ENCODE results near the gene PCDHGB2. TPM values are rescaled to one million over a fixed set of nuclear protein-coding genes. Genes with fewer than 3 reads are reported as not detected.
A peak's percentile ranks its signal among the peaks of the same experiment; 100 is the strongest.
"Not testable (repeated sequence)": the region's sequence is repeated elsewhere in the genome, so short reads cannot be mapped to it uniquely, and the experiment has no call there.

PCDHGB2 gene
- total RNA-seq, 2 donors from 2014 or later = 0.47 to 0.76 TPM

- H3K27ac Mint-ChIP-seq; H3K4me3 Mint-ChIP-seq; ATAC-seq; H3K4me1 Mint-ChIP-seq (ENCODE audit: low read depth in 2 of 2); DNase-seq (ENCODE audit: low spot score): not testable (repeated sequence)
- Mint-ChIP-seq H3K36me3 (peaks cover 32% of the 10 kb centered on the region), H3K9me3 (peaks cover 25% of the 10 kb centered on the region), H3K27me3 (peaks cover 55 to 81% of the 10 kb centered on the region in 2 donors)
These were observed 18.9 kb upstream of the PCDHGB2 start for GRCh38 chr5:141340781-141341354.

GRCh38 chr5:141342773-141343172, 17.0 kb upstream of the PCDHGB2 start:
- Mint-ChIP-seq H3K9me3 (peaks cover 22% of the 10 kb centered on the region), H3K4me1 (ENCODE audit: low read depth in 2 of 2) (no peaks in the 10 kb centered on the region), H3K4me3 (no peak overlapping the region), H3K36me3 (peaks cover 37% of the 10 kb centered on the region), H3K27me3 (peaks cover 48 to 79% of the 10 kb centered on the region in 2 donors), H3K27ac (no peak overlapping the region)
- DNase-seq (ENCODE audit: low spot score) = no peak
- ATAC-seq = no peak

GRCh38 chr5:141343242-141343952, 16.4 kb upstream of the PCDHGB2 start, which contains the start of gene PCDHGA3:
TSS of gene PCDHGA3 (plus strand) at chr5:141343829. CDS start at chr5:141344034, 205 bp downstream.
- H3K4me1 Mint-ChIP-seq (ENCODE audit: low read depth in 2 of 2) = no peaks in the 10 kb centered on the region
- H3K36me3 Mint-ChIP-seq = peaks cover 30% of the 10 kb centered on the region
- peak within 1 kb of the TSS; percentile 47 for H3K4me3 Mint-ChIP-seq
- ATAC-seq = no peak
- no peak within 1 kb of the TSS for H3K27ac Mint-ChIP-seq
- no peak for DNase-seq (ENCODE audit: low spot score)
- H3K27me3 Mint-ChIP-seq = peaks cover 42 to 79% of the 10 kb centered on the region in 2 donors
- peaks cover 17% of the 10 kb centered on the region for H3K9me3 Mint-ChIP-seq

- no peak overlapping the region for H3K27ac Mint-ChIP-seq
- peak overlapping the region; percentile 47 for H3K4me3 Mint-ChIP-seq
- H3K4me1 Mint-ChIP-seq (ENCODE audit: low read depth in 2 of 2) = no peaks in the 10 kb centered on the region
- ATAC-seq (no peak), DNase-seq (ENCODE audit: low spot score) (no peak)
- H3K9me3 Mint-ChIP-seq = peaks cover 14% of the 10 kb centered on the region
- peaks cover 27% of the 10 kb centered on the region for H3K36me3 Mint-ChIP-seq
- peaks cover 42 to 79% of the 10 kb centered on the region in 2 donors for H3K27me3 Mint-ChIP-seq
These were observed 15.8 kb upstream of the PCDHGB2 start for GRCh38 chr5:141343953-141344463.

GRCh38 chr5:141345327-141345726, 14.5 kb upstream of the PCDHGB2 start:
- Mint-ChIP-seq H3K27me3 (peaks cover 45 to 82% of the 10 kb centered on the region in 2 donors), H3K4me1 (ENCODE audit: low read depth in 2 of 2) (no peaks in the 10 kb centered on the region), H3K4me3 (no peak overlapping the region), H3K9me3 (peaks cover 13% of the 10 kb centered on the region), H3K36me3 (peaks cover 26% of the 10 kb centered on the region), H3K27ac (no peak overlapping the region)
- ATAC-seq (no peak), DNase-seq (ENCODE audit: low spot score) (no peak)

GRCh38 chr5:141346017-141346416, 13.8 kb upstream of the PCDHGB2 start:
- not testable (repeated sequence) for DNase-seq (ENCODE audit: low spot score); H3K4me3 Mint-ChIP-seq; H3K27ac Mint-ChIP-seq; H3K4me1 Mint-ChIP-seq (ENCODE audit: low read depth in 2 of 2); ATAC-seq
- peaks cover 46 to 81% of the 10 kb centered on the region in 2 donors for H3K27me3 Mint-ChIP-seq
- H3K9me3 Mint-ChIP-seq = peaks cover 13% of the 10 kb centered on the region
- peaks cover 26% of the 10 kb centered on the region for H3K36me3 Mint-ChIP-seq

DNA sequence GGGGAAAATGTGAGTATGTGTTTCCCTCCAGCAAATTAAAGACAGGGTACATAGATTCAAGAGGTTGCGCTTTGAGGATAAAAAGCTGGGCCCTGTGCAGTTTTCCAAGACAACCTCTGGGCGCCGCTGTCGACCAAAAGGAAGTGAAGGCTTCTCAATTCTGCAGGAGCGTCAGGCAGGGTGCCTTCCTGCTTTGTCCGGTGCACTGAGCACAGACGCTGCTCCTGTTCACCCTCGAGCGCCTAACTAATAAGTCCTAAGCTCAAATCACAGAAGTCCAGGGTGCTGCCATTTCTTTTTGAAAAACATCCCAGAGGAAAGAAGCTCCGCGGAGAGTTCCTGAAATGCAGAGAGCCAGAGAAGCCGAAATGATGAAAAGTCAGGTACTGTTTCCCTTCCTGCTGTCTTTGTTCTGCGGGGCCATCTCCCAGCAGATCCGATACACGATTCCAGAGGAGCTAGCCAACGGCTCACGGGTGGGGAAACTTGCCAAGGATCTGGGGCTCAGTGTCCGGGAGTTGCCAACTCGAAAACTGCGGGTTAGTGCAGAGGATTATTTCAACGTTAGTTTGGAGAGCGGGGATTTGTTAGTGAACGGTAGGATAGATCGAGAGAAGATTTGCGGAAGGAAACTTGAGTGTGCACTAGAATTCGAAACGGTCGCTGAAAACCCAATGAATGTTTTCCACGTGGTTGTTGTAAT, 9.7 kb upstream of the PCDHGB2 start, which contains the start of gene PCDHGB1:
PCDHGB1 (plus strand) TSS at position 183 of the 703 bp plus-strand sequence; CDS start at position 345, 162 bp downstream.
- peak within 1 kb of the TSS; percentile 25 for H3K4me3 Mint-ChIP-seq
- H3K27ac Mint-ChIP-seq = no peak within 1 kb of the TSS
- H3K27me3 Mint-ChIP-seq = peaks cover 39 to 70% of the 10 kb centered on the region in 2 donors
- H3K4me1 Mint-ChIP-seq (ENCODE audit: low read depth in 2 of 2) = no peaks in the 10 kb centered on the region
- H3K36me3 Mint-ChIP-seq = peaks cover 27% of the 10 kb centered on the region
- H3K9me3 Mint-ChIP-seq = peaks cover 12% of the 10 kb centered on the region
- DNase-seq (ENCODE audit: low spot score) (no peak), ATAC-seq (no peak)

DNA sequence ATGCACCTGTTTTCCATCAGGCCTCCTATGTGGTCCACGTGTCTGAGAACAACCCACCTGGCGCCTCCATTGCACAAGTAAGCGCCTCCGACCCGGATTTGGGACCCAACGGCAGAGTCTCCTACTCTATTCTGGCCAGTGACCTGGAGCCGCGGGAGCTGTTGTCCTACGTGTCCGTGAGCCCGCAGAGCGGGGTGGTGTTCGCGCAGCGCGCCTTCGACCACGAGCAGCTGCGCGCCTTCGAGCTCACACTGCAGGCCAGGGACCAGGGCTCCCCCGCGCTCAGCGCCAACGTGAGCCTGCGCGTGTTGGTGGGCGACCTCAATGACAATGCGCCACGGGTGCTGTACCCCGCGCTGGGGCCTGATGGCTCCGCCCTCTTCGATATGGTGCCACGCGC, 8.2 kb upstream of the PCDHGB2 start:
- peaks cover 7% of the 10 kb centered on the region for H3K9me3 Mint-ChIP-seq
- H3K36me3 Mint-ChIP-seq = peaks cover 25% of the 10 kb centered on the region

GRCh38 chr5:141354900-141355469, 4.8 kb upstream of the PCDHGB2 start, which contains the start of gene PCDHGA4:
TSS of gene PCDHGA4 (plus strand) at chr5:141355021. CDS start at chr5:141355108, 87 bp downstream.
- Mint-ChIP-seq H3K4me3 (no peak within 1 kb of the TSS), H3K36me3 (peaks cover 27% of the 10 kb centered on the region), H3K4me1 (ENCODE audit: low read depth in 2 of 2) (peaks cover 3 to 4% of the 10 kb centered on the region in 2 donors), H3K9me3 (peaks cover 10% of the 10 kb centered on the region), H3K27me3 (peaks cover 40 to 61% of the 10 kb centered on the region in 2 donors), H3K27ac (no peak within 1 kb of the TSS)
- DNase-seq (ENCODE audit: low spot score) (no peak), ATAC-seq (no peak)

More for the DNA sequence above, 8.2 kb upstream of the PCDHGB2 start:
- DNase-seq (ENCODE audit: low spot score) (no peak), ATAC-seq (no peak)
- H3K27ac Mint-ChIP-seq = no peak overlapping the region
- H3K4me1 Mint-ChIP-seq (ENCODE audit: low read depth in 2 of 2) = no peaks in the 10 kb centered on the region
- H3K4me3 Mint-ChIP-seq = no peak overlapping the region
- H3K27me3 Mint-ChIP-seq = peaks cover 43 to 70% of the 10 kb centered on the region in 2 donors

- Mint-ChIP-seq H3K36me3 (peaks cover 26% of the 10 kb centered on the region), H3K9me3 (peaks cover 8% of the 10 kb centered on the region), H3K4me3 (no peak overlapping the region), H3K27me3 (peaks cover 40 to 61% of the 10 kb centered on the region in 2 donors), H3K4me1 (ENCODE audit: low read depth in 2 of 2) (peaks cover 3 to 5% of the 10 kb centered on the region in 2 donors), H3K27ac (no peak overlapping the region)
- DNase-seq (ENCODE audit: low spot score) (no peak), ATAC-seq (no peak)
These were observed 4.2 kb upstream of the PCDHGB2 start for GRCh38 chr5:141355641-141356040.

DNA sequence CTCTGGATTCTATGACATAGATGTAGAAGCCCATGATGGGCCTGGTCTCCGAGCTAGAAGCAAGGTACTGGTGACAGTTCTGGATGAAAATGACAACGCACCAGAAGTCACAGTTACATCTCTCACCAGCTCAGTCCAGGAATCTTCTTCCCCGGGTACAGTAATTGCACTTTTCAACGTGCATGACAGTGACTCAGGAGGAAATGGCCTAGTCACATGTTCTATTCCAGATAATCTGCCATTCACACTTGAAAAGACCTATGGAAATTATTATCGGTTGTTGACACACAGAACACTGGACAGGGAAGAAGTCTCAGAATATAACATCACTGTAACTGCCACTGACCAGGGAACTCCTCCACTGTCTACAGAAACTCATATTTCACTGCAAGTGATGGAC, 3.7 kb upstream of the PCDHGB2 start:
- DNase-seq (ENCODE audit: low spot score) (no peak), ATAC-seq (no peak)
- peaks cover 12% of the 10 kb centered on the region for H3K9me3 Mint-ChIP-seq
- no peak overlapping the region for H3K4me3 Mint-ChIP-seq
- no peak overlapping the region for H3K27ac Mint-ChIP-seq
- peaks cover 31% of the 10 kb centered on the region for H3K36me3 Mint-ChIP-seq
- H3K27me3 Mint-ChIP-seq = peaks cover 41 to 66% of the 10 kb centered on the region in 2 donors
- H3K4me1 Mint-ChIP-seq (ENCODE audit: low read depth in 2 of 2) = peaks cover 3 to 5% of the 10 kb centered on the region in 2 donors

- Mint-ChIP-seq H3K4me1 (ENCODE audit: low read depth in 2 of 2) (peaks cover 3 to 5% of the 10 kb centered on the region in 2 donors), H3K9me3 (peaks cover 12% of the 10 kb centered on the region), H3K36me3 (peaks cover 33% of the 10 kb centered on the region), H3K27ac (no peak overlapping the region), H3K4me3 (no peak overlapping the region), H3K27me3 (peaks cover 44 to 72% of the 10 kb centered on the region in 2 donors)
- DNase-seq (ENCODE audit: low spot score) (no peak), ATAC-seq (peak in 1 of 2 donors; percentile 38)
These were observed 2.8 kb upstream of the PCDHGB2 start for GRCh38 chr5:141356950-141357349.

- H3K27me3 Mint-ChIP-seq = peaks cover 55 to 76% of the 10 kb centered on the region in 2 donors
- H3K4me3 Mint-ChIP-seq = no peak overlapping the region
- ATAC-seq (no peak), DNase-seq (ENCODE audit: low spot score) (no peak)
- H3K9me3 Mint-ChIP-seq = peaks cover 15% of the 10 kb centered on the region
- H3K4me1 Mint-ChIP-seq (ENCODE audit: low read depth in 2 of 2) = peaks cover 3 to 5% of the 10 kb centered on the region in 2 donors
- H3K36me3 Mint-ChIP-seq = peaks cover 41% of the 10 kb centered on the region
- H3K27ac Mint-ChIP-seq = no peak overlapping the region
These were observed 891 bp downstream of the PCDHGB2 start for GRCh38 chr5:141360685-141361084.
